ENCODE measurements around the gene ESRRA. TPM values are rescaled to one million over a fixed set of nuclear protein-coding genes. Genes with fewer than 3 reads are reported as not detected.

The ESRRA gene
- total and polyA plus RNA-seq, 2 of the 13 experiments (the other 11 are each of a cell fraction or from before 2014, with no cell fraction given), result 18.1 to 36.3 TPM

DNA sequence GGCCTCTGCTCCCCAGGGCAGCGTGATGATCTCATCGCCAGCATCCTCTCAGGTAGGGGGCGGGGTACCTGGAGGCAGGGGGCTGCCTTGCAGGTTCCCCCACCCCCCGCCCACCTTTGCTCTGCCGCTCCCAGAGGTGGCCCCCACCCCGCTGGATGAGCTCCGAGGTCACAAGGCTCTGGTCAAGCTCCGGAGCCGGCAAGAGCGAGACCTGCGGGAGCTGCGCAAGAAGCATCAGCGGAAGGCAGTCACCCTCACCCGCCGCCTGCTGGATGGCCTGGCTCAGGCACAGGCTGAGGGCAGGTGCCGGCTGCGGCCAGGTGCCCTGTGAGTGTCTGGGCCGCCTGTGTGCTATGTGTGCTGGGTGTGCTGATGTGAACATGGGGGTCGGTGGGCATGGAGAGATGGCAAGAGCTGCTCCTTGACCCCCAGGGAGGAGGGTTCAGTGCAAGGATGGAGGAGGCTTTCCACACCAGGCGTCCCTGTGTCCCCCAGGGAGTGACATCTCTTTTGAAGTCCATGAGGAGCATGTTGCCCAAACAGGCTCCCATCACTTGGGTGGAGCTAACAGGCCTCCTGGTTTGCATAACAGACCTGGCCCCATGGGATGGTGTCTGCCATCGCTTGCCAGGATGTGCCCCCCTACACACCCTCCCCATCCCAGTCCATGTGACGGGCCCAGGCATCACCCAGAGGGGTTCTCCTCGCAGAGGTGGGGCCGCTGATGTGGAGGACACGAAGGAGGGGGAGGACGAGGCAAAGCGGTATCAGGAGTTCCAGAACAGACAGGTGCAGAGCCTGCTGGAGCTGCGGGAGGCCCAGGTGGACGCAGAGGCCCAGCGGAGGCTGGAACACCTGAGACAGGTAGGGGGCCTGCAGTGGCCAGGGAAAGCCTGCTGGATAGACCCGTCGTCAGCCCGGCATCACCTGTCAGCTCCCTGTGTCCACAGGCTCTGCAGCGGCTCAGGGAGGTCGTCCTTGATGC, 39.9 kb upstream of the ESRRA start:
- DNase-seq (ENCODE audit: low spot score) (no peak), FAIRE-seq (no peak), ATAC-seq (no peak)
- H3K27ac ChIP-seq (ENCODE audit: extremely low read length, insufficient read depth, low read length), result no peak overlapping the region
- H3K4me2 ChIP-seq (ENCODE audit: low read depth, low read length), result no peak overlapping the region
- WGBS (ENCODE audit: low lambda C conversion rate), result 95% methylated on average over 22 of the region's 35 CpGs
- in situ Hi-C loops (cut with HindIII; ENCODE audit: extremely low pct_ligation_motif_present, low pct_unique_long_range_greater_than_20kb), result no loop called here
- no peaks in the 10 kb centered on the region for H4K20me1 ChIP-seq (ENCODE audit: insufficient read depth, low read length)
- ChIA-PET POLR2A (interaction anchor here (1.4 kb wide), 1 partner anchor 13 kb away, joined by 7 read pairs; no protein-coding TSS in a partner anchor), CTCF (ENCODE audit: low intra/inter-chr PET ratio, low total read pairs) (no interaction called here)
- BruUV-seq (replicated peaks), result no TSS peak
- H3K27me3 ChIP-seq (ENCODE audit: control insufficient read depth in 1 of 2, insufficient read depth in 2 of 2, low read length in 2 of 2), result no peaks in the 10 kb centered on the region
- no peak overlapping the region for H2AFZ ChIP-seq (ENCODE audit: low read length)
- H3K9ac ChIP-seq (ENCODE audit: insufficient read depth, low read depth, low read length), result no peak overlapping the region
- TF ChIP-seq, protein P1, sequence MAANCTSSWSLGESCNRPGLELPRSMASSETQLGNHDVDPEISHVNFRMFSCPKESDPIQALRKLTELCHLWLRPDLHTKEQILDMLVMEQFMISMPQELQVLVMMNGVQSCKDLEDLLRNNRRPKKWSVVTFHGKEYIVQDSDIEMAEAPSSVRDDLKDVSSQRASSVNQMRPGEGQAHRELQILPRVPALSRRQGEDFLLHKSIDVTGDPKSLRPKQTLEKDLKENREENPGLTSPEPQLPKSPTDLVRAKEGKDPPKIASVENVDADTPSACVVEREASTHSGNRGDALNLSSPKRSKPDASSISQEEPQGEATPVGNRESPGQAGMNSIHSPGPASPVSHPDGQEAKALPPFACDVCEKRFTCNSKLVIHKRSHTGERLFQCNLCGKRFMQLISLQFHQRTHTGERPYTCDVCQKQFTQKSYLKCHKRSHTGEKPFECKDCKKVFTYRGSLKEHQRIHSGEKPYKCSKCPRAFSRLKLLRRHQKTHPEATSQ (CRISPR knock-in tag; IDR thresholded peaks at IDR 0.05; ENCODE audit: borderline replicate concordance), result no peak
- TF ChIP-seq ZNF776 (CRISPR knock-in tag; IDR thresholded peaks at IDR 0.05) (no peak), SRSF9 (IDR thresholded peaks at IDR 0.05; ENCODE audit: borderline replicate concordance, insufficient read depth, low read depth, low read length, poor library complexity, severe bottlenecking) (no peak), ZNF501 (CRISPR knock-in tag; IDR thresholded peaks at IDR 0.05) (no peak), PCBP2 (optimal IDR thresholded peaks at IDR 0.05; ENCODE audit: low read depth, low read length, poor library complexity, severe bottlenecking) (no peak), HOXD1 (CRISPR knock-in tag; IDR thresholded peaks at IDR 0.05) (no peak)
- peaks cover 15% of the 10 kb centered on the region for H3K4me1 ChIP-seq (ENCODE audit: insufficient read depth, low read length)
- no peaks in the 10 kb centered on the region for H3K9me3 ChIP-seq (ENCODE audit: low read length)
- peaks cover 1 to 15% of the 10 kb centered on the region in 2 experiments; a peak in 4 of 5 replicates for H3K36me3 ChIP-seq (replicated peaks in 1 of 2; ENCODE audit: control insufficient read depth in 1 of 2, insufficient read depth in 2 of 2, low read length in 2 of 2)
- no peak overlapping the region for H3K4me3 ChIP-seq (replicated peaks in 1 of 3; ENCODE audit: insufficient read depth in 1 of 3, low read depth in 2 of 3, low read length in 3 of 3)
- H3K79me2 ChIP-seq (ENCODE audit: insufficient read depth, low read length), result peaks cover 4% of the 10 kb centered on the region
- intact Hi-C loops (cut with micrococcal nuclease; ENCODE audit: unreplicated experiment), result no loop called here
